AG10803 (cell line): Measurements from ENCODE around the gene TGFBI.
A peak's percentile ranks its signal among the peaks of the same experiment; 100 is the strongest.

Experiments used
- DNase-seq: peaks from one replicate; pipeline ENCODE4 v3.0.0; 2010; ENCODE audit warnings: low read depth
- H3K4me3 ChIP-seq: 2 replicates; pipeline ENCODE4 v1.5.1; 2011; ENCODE audit warnings: mild to moderate bottlenecking, low read length, control low read depth
- CTCF ChIP-seq: conservative IDR thresholded peaks from 2 replicates; pipeline ENCODE4 v1.5.1; 2011; ENCODE audit warnings: mild to moderate bottlenecking, low read length, control low read depth, inconsistent platforms

Gene TGFBI

DNA sequence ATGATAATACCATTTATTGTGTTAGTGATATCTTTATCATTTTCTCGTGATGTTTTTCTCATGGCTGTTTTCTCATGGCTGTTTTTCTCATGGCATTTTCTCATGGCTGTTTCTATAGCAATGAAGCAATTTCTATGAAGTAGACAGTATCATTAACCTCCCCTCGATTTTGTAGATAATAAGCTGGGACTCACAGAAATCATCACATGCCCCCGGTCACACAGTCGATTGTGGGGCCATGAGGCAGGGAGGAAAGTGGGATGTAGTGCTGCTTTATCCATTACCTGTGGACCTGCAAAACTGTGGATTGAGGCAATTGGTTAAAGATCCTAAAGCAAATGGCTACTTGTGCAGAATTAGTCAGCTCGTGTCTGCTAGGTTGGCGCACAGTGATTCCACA lies 47.3 kb downstream of the TGFBI start:
- DNase-seq, result no peak
- TF ChIP-seq CTCF, result no peak
- no peak overlapping the region for H3K4me3 ChIP-seq

GRCh38 chr5:136076881-136077445 lies 48.2 kb downstream of the TGFBI start:
- no peak overlapping the region for H3K4me3 ChIP-seq
- no peak for TF ChIP-seq CTCF
- DNase-seq, result no peak

DNA sequence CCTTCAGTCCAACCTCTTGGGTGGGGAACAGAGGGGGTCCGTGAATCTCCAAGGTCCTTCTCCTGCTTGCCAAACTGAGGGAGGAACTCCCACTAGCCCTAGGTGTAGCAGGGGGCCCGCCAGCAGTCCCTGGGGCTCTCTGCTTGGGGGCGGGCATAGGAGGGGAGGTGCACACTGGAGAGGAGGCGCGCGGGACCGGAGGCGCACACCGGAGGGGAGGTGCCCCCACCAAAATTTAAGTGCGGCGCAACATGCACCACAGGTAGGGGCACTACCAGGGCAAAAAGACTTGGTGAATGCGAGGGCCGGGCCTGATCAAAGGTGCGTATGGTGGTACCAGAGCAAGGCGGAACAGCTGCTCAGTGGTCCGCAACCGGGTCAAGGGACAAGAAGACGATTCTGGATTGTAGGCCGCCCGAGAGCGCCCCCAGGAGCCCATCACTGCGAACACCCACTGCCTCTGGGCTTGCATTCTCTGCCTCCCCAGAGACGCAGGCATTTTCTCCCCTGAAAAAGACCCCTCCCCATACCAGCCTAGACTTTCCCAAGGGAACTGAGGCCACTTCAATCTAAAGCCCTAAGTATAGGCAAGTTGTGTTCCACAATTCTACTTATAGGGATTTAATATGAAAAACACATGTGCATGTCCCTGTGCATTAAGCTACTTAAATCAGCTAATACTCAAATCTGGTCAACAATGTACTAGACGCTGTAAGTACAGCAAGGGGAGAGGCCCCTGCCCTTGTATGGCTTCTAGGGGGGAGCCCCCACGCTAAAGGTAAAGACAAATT lies 50.6 kb downstream of the TGFBI start:
- TF ChIP-seq CTCF, result no peak
- no peak for DNase-seq
- no peak overlapping the region for H3K4me3 ChIP-seq

GRCh38 chr5:136080113-136080482 lies 51.3 kb downstream of the TGFBI start:
- peak overlapping the region; percentile 44 for H3K4me3 ChIP-seq
- no peak for DNase-seq
- no peak for TF ChIP-seq CTCF

- TF ChIP-seq CTCF, result no peak
- peak; percentile 83 for DNase-seq
- H3K4me3 ChIP-seq, result peak overlapping the region; percentile 51
Observed at GRCh38 chr5:136080483-136081216, 51.9 kb downstream of the TGFBI start.

- H3K4me3 ChIP-seq, result no peak overlapping the region
- no peak for DNase-seq
- no peak for TF ChIP-seq CTCF
Observed at GRCh38 chr5:136081217-136081591, 52.4 kb downstream of the TGFBI start.
